K562 (cell line): ENCODE measurements around the gene FASN. TPM values are rescaled to one million over a fixed set of nuclear protein-coding genes. Genes with fewer than 3 reads are reported as not detected.

Experiments
- ATAC-seq: fragments of 200-7000 bp; cut with Tn5 transposase; 3 replicates; pipeline ENCODE4 v1.9.1; 2020; ENCODE audit warnings: moderate library complexity
- BruUV-seq: library from RNA; stranded (reverse); fragments of 400-500 nt; replicated peaks from 2 replicates; lab custom pipeline; 2021; lab: Mats Ljungman, UMichigan
- CTCF ChIA-PET: fragments of 300-600 bp; formaldehyde crosslinking; extraction: SDS; loops from one replicate; lab custom pipeline; 2021; ENCODE audit warnings: low intra/inter-chr PET ratio; lab: Yijun Ruan, JAX
- POLR2A ChIA-PET: fragments of 300-600, 350-650 bp; sonication (Branson Sonifier 250); formaldehyde crosslinking; extraction: SDS; loops from one replicate; lab custom pipeline; 2021; ENCODE audit warnings: antibody characterized with exemption, inconsistent platforms; lab: Yijun Ruan, JAX
- DNase-seq, 4 experiments: peaks; one replicate each; pipeline versions ENCODE4 v3.0.0 to v3.0.0-alpha.2; 2011 to 2018; ENCODE audit warnings: low spot score in 3 of 4, mixed read lengths in 3 of 4; ENCODE audit errors: extremely low read depth in 1 of 4
- FAIRE-seq: peaks from 2 replicates; lab custom pipeline; 2011; peaks lifted over from hg19 to GRCh38; lab: Jason Lieb, UNC
- H2AFZ ChIP-seq: 2 replicates; pipeline ENCODE4 v1.6.0; 2011; ENCODE audit warnings: low read depth, low read length, control low read depth, inconsistent platforms
- H3K27ac ChIP-seq: fragments of 200-600 bp; 3 replicates; pipeline ENCODE4 v1.8.0; 2011; ENCODE audit warnings: low read depth, mild to moderate bottlenecking, control low read depth, inconsistent platforms, low read length, moderate library complexity, mixed read lengths; ENCODE audit errors: extremely low read depth
- H3K27me3 ChIP-seq, 2 experiments: fragments of 300-600 bp in 1 of 2; 2 replicates in 1 of 2; 3 replicates in 1 of 2; pipeline versions ENCODE4 v1.6.0 to v1.8.0; 2011; ENCODE audit warnings: inconsistent platforms in 2 of 2, low read length in 2 of 2, mild to moderate bottlenecking in 1 of 2, mixed read lengths in 1 of 2, moderate library complexity in 1 of 2; ENCODE audit not compliant: control insufficient read depth in 2 of 2, insufficient read depth in 2 of 2
- H3K36me3 ChIP-seq: fragments of 300-600 bp; 3 replicates; pipeline ENCODE4 v1.8.0; 2011; ENCODE audit warnings: mild to moderate bottlenecking, low read length, inconsistent platforms; ENCODE audit not compliant: control insufficient read depth, insufficient read depth
- H3K4me1 ChIP-seq, 2 experiments: fragments of 200-600 bp in 1 of 2; replicated peaks in 1 of 2; 2 replicates in 1 of 2; 3 replicates in 1 of 2; pipeline versions ENCODE4 v1.5.1 to v1.8.0; 2011; ENCODE audit warnings: inconsistent platforms in 2 of 2, low read length in 2 of 2, mild to moderate bottlenecking in 1 of 2, mixed read lengths in 1 of 2, moderate library complexity in 1 of 2; ENCODE audit not compliant: control insufficient read depth in 2 of 2, insufficient read depth in 2 of 2
- H3K4me2 ChIP-seq: 2 replicates; pipeline ENCODE4 v1.6.1; 2011; ENCODE audit warnings: low read length, control low read depth, inconsistent platforms, mixed read lengths; ENCODE audit not compliant: insufficient read depth
- H3K4me3 ChIP-seq: fragments of 200-600 bp; sonication (generic), shearing (Covaris generic); 2 replicates; pipeline ENCODE4 v1.5.1; 2016; ENCODE audit warnings: control low read depth, inconsistent platforms
- H3K79me2 ChIP-seq: fragments of 200-600 bp; 3 replicates; pipeline ENCODE4 v1.8.0; 2011; ENCODE audit warnings: low read length, inconsistent platforms; ENCODE audit not compliant: control insufficient read depth, insufficient read depth
- H3K9ac ChIP-seq, 2 experiments: 2 replicates each; pipeline versions ENCODE4 v1.6.0 to v1.6.1; 2011; ENCODE audit warnings: low read depth in 2 of 2, low read length in 2 of 2, control low read depth in 1 of 2, inconsistent platforms in 1 of 2, mild to moderate bottlenecking in 1 of 2, mixed read lengths in 1 of 2; ENCODE audit not compliant: insufficient read depth in 1 of 2
- H3K9me1 ChIP-seq: one replicate; pipeline ENCODE4 v1.6.0; 2011; ENCODE audit warnings: inconsistent platforms, mild to moderate bottlenecking, low read length, moderate library complexity; ENCODE audit not compliant: control insufficient read depth, insufficient read depth
- H3K9me3 ChIP-seq: replicated peaks from 2 replicates; pipeline ENCODE4 v1.5.1; 2011; ENCODE audit warnings: low read depth, low read length, inconsistent platforms; ENCODE audit not compliant: control insufficient read depth, insufficient read depth
- H4K20me1 ChIP-seq: replicated peaks from 2 replicates; pipeline ENCODE4 v1.6.1; 2011; ENCODE audit warnings: low read length, inconsistent platforms, mixed read lengths; ENCODE audit not compliant: control insufficient read depth, insufficient read depth
- CBFA2T3 ChIP-seq: fragments of 450-650 bp; IDR thresholded peaks from 2 replicates; pipeline ENCODE4 v1.6.1; 2017
- EWSR1 ChIP-seq: fragments of 450-650 bp; IDR thresholded peaks from 2 replicates; pipeline ENCODE4 v1.6.1; 2018; ENCODE audit warnings: borderline replicate concordance, mild to moderate bottlenecking, low read depth, moderate library complexity; ENCODE audit not compliant: partially characterized antibody
- KLF16 ChIP-seq: IDR thresholded peaks from 2 replicates; pipeline ENCODE4 v1.6.1; 2016; ENCODE audit warnings: antibody characterized with exemption
- MCM3 ChIP-seq: fragments of 450-650 bp; IDR thresholded peaks from 2 replicates; pipeline ENCODE4 v1.6.1; 2016
- MEF2A ChIP-seq: IDR thresholded peaks from 2 replicates; pipeline ENCODE4 v1.6.1; 2011; ENCODE audit warnings: low read depth, mild to moderate bottlenecking, low read length, moderate library complexity; ENCODE audit not compliant: control insufficient read depth
- NFXL1 ChIP-seq: fragments of 450-650 bp; formaldehyde crosslinking; IDR thresholded peaks from 2 replicates; pipeline ENCODE4 v1.4.0; 2021; ENCODE audit warnings: mild to moderate bottlenecking
- POLR2A ChIP-seq: fragments of 450-650 bp; conservative IDR thresholded peaks from 2 replicates; pipeline ENCODE4 v1.6.1; 2016
- RB1 ChIP-seq: fragments of 450-650 bp; IDR thresholded peaks from 2 replicates; pipeline ENCODE4 v1.6.1; 2017; ENCODE audit warnings: low read depth, mild to moderate bottlenecking
- RBM17 ChIP-seq: fragments of 200-400 bp; formaldehyde crosslinking; IDR thresholded peaks from 2 replicates; pipeline ENCODE4 v1.6.1; 2017; ENCODE audit warnings: low read depth, mild to moderate bottlenecking, low read length, borderline replicate concordance
- ZNF146 ChIP-seq: IDR thresholded peaks from one replicate; pipeline ENCODE4 v1.6.1; 2018; ENCODE audit warnings: missing compliant biosample characterization; ENCODE audit not compliant: unreplicated experiment
- ZNF444 ChIP-seq: fragments of 250-450 bp; sonication (Bioruptor Pico); IDR thresholded peaks from 2 replicates; pipeline ENCODE4 v1.4.0; 2020; ENCODE audit warnings: mild to moderate bottlenecking, moderate library complexity
- whole genome bisulfite sequencing: fragments of 100-300 bp; shearing (Covaris generic); methylation state at CpG from one replicate; pipeline ENCODE4 v1.1.6; 2016; ENCODE audit warnings: low coverage, mixed read lengths; ENCODE audit not compliant: insufficient coverage; ENCODE audit errors: missing lambda C conversion rate; 5-methylcytosine and 5-hydroxymethylcytosine counted together
- in situ Hi-C: fragments of 300-500 bp; cut with MboI; formaldehyde crosslinking; loops from 4 replicates; pipeline ENCODE4 v1.15.0; 2018; ENCODE audit warnings: inconsistent platforms, mixed read lengths
- intact Hi-C: fragments of 100-400 bp; cut with micrococcal nuclease; formaldehyde crosslinking; loops from 2 replicates; pipeline ENCODE4 v1.14.2; 2022
- polyA plus RNA-seq, 8 experiments: library from polyadenylated mRNA; depleted of rRNA in 4 of 8; stranded (reverse) in 5 of 8; unstranded in 3 of 8; fragments of >200 nt; fragmentation: Nextera tagmentation in 2 of 8; fragmentation: Illumina TruSeq in 1 of 8; extraction: Ambion mirVana in 2 of 8; extraction: Trizol in 1 of 8; gene quantifications; 2 replicates each; pipeline versions ENCODE4 v1.2.1 to v1.2.3, GENCODE V29; 2011 to 2014; ENCODE audit warnings: inconsistent platforms in 1 of 8, missing spikeins in 1 of 8
- total RNA-seq, 7 experiments: library from RNA; depleted of rRNA in 6 of 7; stranded (reverse); fragments of >200 nt in 6 of 7; fragmentation: Illumina TruSeq in 2 of 7; extraction: Trizol in 2 of 7; gene quantifications; 2 replicates each; pipeline versions ENCODE4 v1.2.1 to v1.2.3, GENCODE V29; 2011 to 2021; ENCODE audit warnings: low replicate concordance in 1 of 7
- TF ChIP-seq, protein P1 (sequence below): fragments of 450-650 bp; formaldehyde crosslinking; IDR thresholded peaks from 2 replicates; pipeline ENCODE4 v1.4.0; 2022; ENCODE audit warnings: mild to moderate bottlenecking, moderate library complexity
- TF ChIP-seq, protein P2 (sequence below): fragments of 450-650 bp; IDR thresholded peaks from 2 replicates; pipeline ENCODE4 v1.6.1; 2016; ENCODE audit warnings: low read depth
- TF ChIP-seq, protein P3 (sequence below): sonication (generic); formaldehyde crosslinking; IDR thresholded peaks from 2 replicates; pipeline ENCODE4 v1.9.0; 2022; ENCODE audit warnings: mild to moderate bottlenecking, missing genetic modification reagents

Gene FASN
- total and polyA plus RNA-seq, 9 of the 15 experiments (the other 6 are each of a cell fraction or from before 2014, with no cell fraction given) = 0.15 to 663 (median 49.9) TPM

DNA sequence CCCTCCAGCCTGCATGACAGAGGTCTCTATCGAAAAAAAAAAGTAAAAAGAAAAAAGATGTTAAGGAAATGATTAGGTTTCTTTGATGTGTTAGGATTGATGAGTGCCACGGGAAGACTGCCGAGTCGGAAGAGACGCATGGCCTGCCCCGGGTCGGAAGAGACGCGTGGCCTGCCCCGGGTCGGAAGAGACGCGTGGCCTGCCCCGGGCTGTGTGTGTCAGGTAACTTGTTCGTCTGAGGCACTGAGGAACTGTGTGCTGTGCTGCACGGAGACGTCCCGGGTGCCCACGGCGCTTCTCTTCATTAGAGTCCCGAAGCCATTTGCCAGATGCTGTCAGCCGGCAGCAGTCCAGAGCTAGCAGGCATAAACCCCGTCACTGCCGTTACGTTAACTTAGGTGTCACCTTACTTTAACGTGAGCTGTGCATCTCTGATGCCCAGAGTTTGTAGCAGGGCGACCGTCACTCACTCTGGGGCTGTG is 40.5 kb upstream of the FASN start:
- no peaks in the 10 kb centered on the region for H3K27me3 ChIP-seq
- FAIRE-seq = no peak
- H3K79me2 ChIP-seq = no peaks in the 10 kb centered on the region
- no peak overlapping the region for H3K4me2 ChIP-seq
- no peak overlapping the region for H3K9ac ChIP-seq
- H3K4me3 ChIP-seq = no peak overlapping the region
- intact Hi-C loops (no loop called here), in situ Hi-C loops (no loop called here)
- H3K36me3 ChIP-seq = no peaks in the 10 kb centered on the region
- WGBS = 87% methylated on average over 22 of the region's 28 CpGs
- no peak overlapping the region for H2AFZ ChIP-seq
- BruUV-seq = no TSS peak
- no peak for ATAC-seq
- no peak overlapping the region for H3K27ac ChIP-seq
- H3K9me1 ChIP-seq = no peaks in the 10 kb centered on the region
- H3K9me3 ChIP-seq = no peaks in the 10 kb centered on the region
- H3K4me1 ChIP-seq = peaks cover 0 to 10% of the 10 kb centered on the region in 2 experiments; a peak in 3 of 5 replicates
- ChIA-PET CTCF (no interaction called here), POLR2A (no interaction called here)
- no peaks in the 10 kb centered on the region for H4K20me1 ChIP-seq
- no peak for DNase-seq
- TF ChIP-seq, protein P1, sequence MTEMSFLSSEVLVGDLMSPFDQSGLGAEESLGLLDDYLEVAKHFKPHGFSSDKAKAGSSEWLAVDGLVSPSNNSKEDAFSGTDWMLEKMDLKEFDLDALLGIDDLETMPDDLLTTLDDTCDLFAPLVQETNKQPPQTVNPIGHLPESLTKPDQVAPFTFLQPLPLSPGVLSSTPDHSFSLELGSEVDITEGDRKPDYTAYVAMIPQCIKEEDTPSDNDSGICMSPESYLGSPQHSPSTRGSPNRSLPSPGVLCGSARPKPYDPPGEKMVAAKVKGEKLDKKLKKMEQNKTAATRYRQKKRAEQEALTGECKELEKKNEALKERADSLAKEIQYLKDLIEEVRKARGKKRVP (CRISPR knock-in tag) = no peak
- no peak for TF ChIP-seq MCM3
- no peak for TF ChIP-seq ZNF444 (CRISPR knock-in tag)
- no peak for TF ChIP-seq CBFA2T3
- no peak for TF ChIP-seq EWSR1
- no peak for TF ChIP-seq RB1
- TF ChIP-seq NFXL1 = no peak
- no peak for TF ChIP-seq RBM17
- no peak for TF ChIP-seq KLF16
- no peak for TF ChIP-seq MEF2A
- no peak for TF ChIP-seq POLR2A
- TF ChIP-seq, protein P2, sequence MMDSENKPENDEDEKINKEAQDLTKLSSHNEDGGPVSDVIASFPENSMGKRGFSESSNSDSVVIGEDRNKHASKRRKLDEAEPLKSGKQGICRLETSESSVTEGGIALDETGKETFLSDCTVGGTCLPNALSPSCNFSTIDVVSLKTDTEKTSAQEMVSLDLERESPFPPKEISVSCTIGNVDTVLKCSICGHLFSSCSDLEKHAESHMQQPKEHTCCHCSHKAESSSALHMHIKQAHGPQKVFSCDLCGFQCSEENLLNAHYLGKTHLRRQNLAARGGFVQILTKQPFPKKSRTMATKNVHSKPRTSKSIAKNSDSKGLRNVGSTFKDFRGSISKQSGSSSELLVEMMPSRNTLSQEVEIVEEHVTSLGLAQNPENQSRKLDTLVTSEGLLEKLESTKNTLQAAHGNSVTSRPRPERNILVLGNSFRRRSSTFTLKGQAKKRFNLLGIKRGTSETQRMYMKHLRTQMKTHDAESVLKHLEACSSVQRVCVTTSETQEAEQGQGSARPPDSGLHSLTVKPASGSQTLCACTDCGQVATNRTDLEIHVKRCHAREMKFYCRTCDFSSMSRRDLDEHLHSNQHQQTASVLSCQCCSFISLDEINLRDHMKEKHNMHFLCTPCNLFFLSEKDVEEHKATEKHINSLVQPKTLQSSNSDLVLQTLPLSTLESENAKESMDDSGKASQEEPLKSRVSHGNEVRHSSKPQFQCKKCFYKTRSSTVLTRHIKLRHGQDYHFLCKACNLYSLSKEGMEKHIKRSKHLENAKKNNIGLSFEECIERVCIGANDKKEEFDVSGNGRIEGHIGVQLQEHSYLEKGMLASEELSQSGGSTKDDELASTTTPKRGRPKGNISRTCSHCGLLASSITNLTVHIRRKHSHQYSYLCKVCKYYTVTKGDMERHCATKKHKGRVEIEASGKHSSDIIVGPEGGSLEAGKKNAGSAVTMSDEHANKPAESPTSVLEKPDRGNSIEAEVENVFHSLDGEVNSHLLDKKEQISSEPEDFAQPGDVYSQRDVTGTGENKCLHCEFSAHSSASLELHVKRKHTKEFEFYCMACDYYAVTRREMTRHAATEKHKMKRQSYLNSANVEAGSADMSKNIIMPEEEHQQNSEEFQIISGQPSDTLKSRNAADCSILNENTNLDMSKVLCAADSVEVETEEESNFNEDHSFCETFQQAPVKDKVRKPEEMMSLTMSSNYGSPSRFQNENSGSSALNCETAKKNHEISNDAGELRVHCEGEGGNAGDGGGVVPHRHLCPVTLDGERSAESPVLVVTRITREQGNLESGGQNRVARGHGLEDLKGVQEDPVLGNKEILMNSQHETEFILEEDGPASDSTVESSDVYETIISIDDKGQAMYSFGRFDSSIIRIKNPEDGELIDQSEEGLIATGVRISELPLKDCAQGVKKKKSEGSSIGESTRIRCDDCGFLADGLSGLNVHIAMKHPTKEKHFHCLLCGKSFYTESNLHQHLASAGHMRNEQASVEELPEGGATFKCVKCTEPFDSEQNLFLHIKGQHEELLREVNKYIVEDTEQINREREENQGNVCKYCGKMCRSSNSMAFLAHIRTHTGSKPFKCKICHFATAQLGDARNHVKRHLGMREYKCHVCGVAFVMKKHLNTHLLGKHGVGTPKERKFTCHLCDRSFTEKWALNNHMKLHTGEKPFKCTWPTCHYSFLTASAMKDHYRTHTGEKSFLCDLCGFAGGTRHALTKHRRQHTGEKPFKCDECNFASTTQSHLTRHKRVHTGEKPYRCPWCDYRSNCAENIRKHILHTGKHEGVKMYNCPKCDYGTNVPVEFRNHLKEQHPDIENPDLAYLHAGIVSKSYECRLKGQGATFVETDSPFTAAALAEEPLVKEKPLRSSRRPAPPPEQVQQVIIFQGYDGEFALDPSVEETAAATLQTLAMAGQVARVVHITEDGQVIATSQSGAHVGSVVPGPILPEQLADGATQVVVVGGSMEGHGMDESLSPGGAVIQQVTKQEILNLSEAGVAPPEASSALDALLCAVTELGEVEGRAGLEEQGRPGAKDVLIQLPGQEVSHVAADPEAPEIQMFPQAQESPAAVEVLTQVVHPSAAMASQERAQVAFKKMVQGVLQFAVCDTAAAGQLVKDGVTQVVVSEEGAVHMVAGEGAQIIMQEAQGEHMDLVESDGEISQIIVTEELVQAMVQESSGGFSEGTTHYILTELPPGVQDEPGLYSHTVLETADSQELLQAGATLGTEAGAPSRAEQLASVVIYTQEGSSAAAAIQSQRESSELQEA = no peak
- TF ChIP-seq ZNF146 (CRISPR knock-in tag) = no peak
- TF ChIP-seq, protein P3, sequence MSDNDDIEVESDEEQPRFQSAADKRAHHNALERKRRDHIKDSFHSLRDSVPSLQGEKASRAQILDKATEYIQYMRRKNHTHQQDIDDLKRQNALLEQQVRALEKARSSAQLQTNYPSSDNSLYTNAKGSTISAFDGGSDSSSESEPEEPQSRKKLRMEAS (CRISPR knock-in tag) = no peak
